OCI-LY1 (cell line): ENCODE results near the gene PRKCA.

ENCODE experiments used
- H2AFZ ChIP-seq: fragments of 200-600 bp; sonication (generic), shearing (Covaris generic); 2 replicates; pipeline ENCODE4 v1.6.0; 2014; ENCODE audit warnings: antibody characterized with exemption, mild to moderate bottlenecking, low read length
- H3F3A ChIP-seq: fragments of 200-600 bp; sonication (generic), shearing (Covaris generic); 2 replicates; pipeline ENCODE4 v1.6.0; 2014; ENCODE audit warnings: mild to moderate bottlenecking, antibody characterized with exemption, low read length, moderate library complexity; ENCODE audit not compliant: insufficient read depth
- H3K27ac ChIP-seq: fragments of 200-600 bp; sonication (generic); 2 replicates; pipeline ENCODE4 v1.5.1; 2014; ENCODE audit warnings: low read length, mixed run types, mild to moderate bottlenecking, low read depth; ENCODE audit not compliant: poor library complexity, severe bottlenecking
- H3K27me3 ChIP-seq: fragments of 200-600 bp; sonication (generic); 2 replicates; pipeline ENCODE4 v1.6.0; 2014; ENCODE audit warnings: antibody characterized with exemption, mild to moderate bottlenecking, low read length, moderate library complexity; ENCODE audit not compliant: insufficient read depth
- H3K36me3 ChIP-seq: fragments of 200-600 bp; sonication (generic); 2 replicates; pipeline ENCODE4 v1.6.1; 2014; ENCODE audit warnings: mild to moderate bottlenecking, antibody characterized with exemption, low read length, moderate library complexity, mixed read lengths; ENCODE audit not compliant: insufficient read depth
- H3K4me1 ChIP-seq: fragments of 200-600 bp; sonication (generic); 2 replicates; pipeline ENCODE4 v1.5.1; 2014; ENCODE audit warnings: mild to moderate bottlenecking, low read length, moderate library complexity; ENCODE audit not compliant: insufficient read depth, severe bottlenecking
- H3K4me2 ChIP-seq: fragments of 200-600 bp; sonication (generic), shearing (Covaris generic); 2 replicates; pipeline ENCODE4 v1.6.1; 2014; ENCODE audit warnings: low read length
- H3K4me3 ChIP-seq: fragments of 200-600 bp; sonication (generic); 2 replicates; pipeline ENCODE4 v1.5.1; 2014; ENCODE audit warnings: low read length, low read depth, mild to moderate bottlenecking, mixed read lengths; ENCODE audit not compliant: poor library complexity, severe bottlenecking
- H3K79me2 ChIP-seq: fragments of 200-600 bp; shearing (Covaris generic); 2 replicates; pipeline ENCODE4 v1.6.1; 2016; ENCODE audit warnings: mixed run types, low read length, mixed read lengths; ENCODE audit not compliant: insufficient read depth
- H3K9ac ChIP-seq: fragments of 200-600 bp; sonication (generic), shearing (Covaris generic); 2 replicates; pipeline ENCODE4 v1.6.1; 2014; ENCODE audit warnings: mild to moderate bottlenecking, low read length, mixed read lengths
- H3K9me2 ChIP-seq: fragments of 200-600 bp; sonication (generic), shearing (Covaris generic); 2 replicates; pipeline ENCODE4 v1.6.1; 2014; ENCODE audit warnings: low read depth, mild to moderate bottlenecking, low read length, mixed read lengths
- H3K9me3 ChIP-seq: fragments of 200-600 bp; shearing (Covaris generic); 2 replicates; pipeline ENCODE4 v1.6.1; 2014; ENCODE audit warnings: low read length, mixed read lengths
- H4K20me1 ChIP-seq: fragments of 200-600 bp; sonication (generic), shearing (Covaris generic); 2 replicates; pipeline ENCODE4 v1.6.0; 2016; ENCODE audit warnings: mild to moderate bottlenecking, low read length; ENCODE audit not compliant: insufficient read depth
- EZH2 ChIP-seq: fragments of 200-600 bp; sonication (generic), shearing (Covaris generic); IDR thresholded peaks from 2 replicates; pipeline ENCODE4 v1.8.0; 2017; ENCODE audit warnings: borderline replicate concordance, mixed run types, mild to moderate bottlenecking, antibody characterized with exemption, low read length, moderate library complexity, mixed read lengths
- TF ChIP-seq, protein P1 (sequence below): fragments of 200-600 bp; sonication (generic), shearing (Covaris generic); IDR thresholded peaks from 2 replicates; pipeline ENCODE4 v1.5.1; 2017; ENCODE audit warnings: mild to moderate bottlenecking, antibody characterized with exemption, low read length, moderate library complexity, mixed read lengths

Gene PRKCA

DNA sequence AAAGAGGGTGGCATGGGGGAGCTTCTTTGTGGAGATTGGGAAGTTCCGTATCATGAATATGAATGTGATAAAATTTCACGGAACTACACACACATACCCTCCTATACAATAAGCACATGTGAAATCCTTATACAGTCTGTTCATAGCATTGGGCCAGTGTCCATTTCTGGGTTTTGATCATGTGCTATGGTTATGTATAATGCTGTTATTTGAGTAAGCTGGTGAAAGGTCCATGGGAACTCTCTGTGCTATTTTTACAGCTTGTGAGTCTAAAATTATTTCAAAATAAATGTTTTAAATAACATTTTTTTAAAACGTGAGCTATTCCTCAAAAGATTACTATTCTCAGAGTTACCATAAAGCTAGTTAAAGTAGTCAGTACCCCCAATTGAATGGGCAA, 327.3 kb downstream of the PRKCA start:
- no peak overlapping the region for H3K9ac ChIP-seq

DNA sequence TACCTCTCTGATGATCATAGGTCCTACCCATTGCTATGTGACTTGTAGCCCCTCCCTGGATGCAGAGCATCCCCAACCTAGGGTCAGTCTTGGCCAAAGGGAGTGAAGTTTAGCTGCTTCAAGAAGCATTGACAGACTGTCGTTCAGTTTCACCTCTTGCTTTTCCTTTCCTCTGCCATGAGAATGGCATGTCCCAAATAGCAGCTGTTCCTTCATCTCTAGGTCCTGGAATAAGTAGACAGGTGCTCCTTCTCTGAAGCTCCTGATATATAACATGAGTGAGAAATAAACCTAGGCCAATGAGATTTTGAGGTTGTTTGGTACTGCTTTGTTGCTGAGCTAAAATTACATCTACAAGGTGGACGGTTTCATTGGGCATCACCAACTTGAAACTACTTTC, 328.0 kb downstream of the PRKCA start:
- H3K27ac ChIP-seq: no peak overlapping the region
- H3K27me3 ChIP-seq: no peaks in the 10 kb centered on the region
- TF ChIP-seq, protein P1, sequence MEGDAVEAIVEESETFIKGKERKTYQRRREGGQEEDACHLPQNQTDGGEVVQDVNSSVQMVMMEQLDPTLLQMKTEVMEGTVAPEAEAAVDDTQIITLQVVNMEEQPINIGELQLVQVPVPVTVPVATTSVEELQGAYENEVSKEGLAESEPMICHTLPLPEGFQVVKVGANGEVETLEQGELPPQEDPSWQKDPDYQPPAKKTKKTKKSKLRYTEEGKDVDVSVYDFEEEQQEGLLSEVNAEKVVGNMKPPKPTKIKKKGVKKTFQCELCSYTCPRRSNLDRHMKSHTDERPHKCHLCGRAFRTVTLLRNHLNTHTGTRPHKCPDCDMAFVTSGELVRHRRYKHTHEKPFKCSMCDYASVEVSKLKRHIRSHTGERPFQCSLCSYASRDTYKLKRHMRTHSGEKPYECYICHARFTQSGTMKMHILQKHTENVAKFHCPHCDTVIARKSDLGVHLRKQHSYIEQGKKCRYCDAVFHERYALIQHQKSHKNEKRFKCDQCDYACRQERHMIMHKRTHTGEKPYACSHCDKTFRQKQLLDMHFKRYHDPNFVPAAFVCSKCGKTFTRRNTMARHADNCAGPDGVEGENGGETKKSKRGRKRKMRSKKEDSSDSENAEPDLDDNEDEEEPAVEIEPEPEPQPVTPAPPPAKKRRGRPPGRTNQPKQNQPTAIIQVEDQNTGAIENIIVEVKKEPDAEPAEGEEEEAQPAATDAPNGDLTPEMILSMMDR: no peak
- no peak for TF ChIP-seq EZH2
- no peak overlapping the region for H3K4me2 ChIP-seq
- H3K9me2 ChIP-seq: no peaks in the 10 kb centered on the region
- H4K20me1 ChIP-seq: no peaks in the 10 kb centered on the region
- H3K9me3 ChIP-seq: no peaks in the 10 kb centered on the region
- no peaks in the 10 kb centered on the region for H3F3A ChIP-seq
- no peaks in the 10 kb centered on the region; the same call in 1 of the 2 replicates for H3K36me3 ChIP-seq
- no peak overlapping the region for H3K9ac ChIP-seq
- H3K4me1 ChIP-seq: peaks cover 14% of the 10 kb centered on the region
- no peaks in the 10 kb centered on the region for H3K79me2 ChIP-seq
- no peak overlapping the region for H2AFZ ChIP-seq
- H3K4me3 ChIP-seq: no peak overlapping the region

More for the DNA sequence above, 327.3 kb downstream of the PRKCA start:
- H3K9me3 ChIP-seq: no peaks in the 10 kb centered on the region
- no peaks in the 10 kb centered on the region for H3K79me2 ChIP-seq
- H3K27ac ChIP-seq: no peak overlapping the region
- H3K9me2 ChIP-seq: no peaks in the 10 kb centered on the region
- H3K4me1 ChIP-seq: peaks cover 14% of the 10 kb centered on the region
- H3K4me2 ChIP-seq: no peak overlapping the region
- H2AFZ ChIP-seq: no peak overlapping the region
- no peaks in the 10 kb centered on the region for H3K27me3 ChIP-seq
- H3K4me3 ChIP-seq: no peak overlapping the region
- no peaks in the 10 kb centered on the region; the same call in 1 of the 2 replicates for H3K36me3 ChIP-seq
- no peaks in the 10 kb centered on the region for H4K20me1 ChIP-seq
- no peaks in the 10 kb centered on the region for H3F3A ChIP-seq
- TF ChIP-seq, protein P1: no peak
- TF ChIP-seq EZH2: no peak

DNA sequence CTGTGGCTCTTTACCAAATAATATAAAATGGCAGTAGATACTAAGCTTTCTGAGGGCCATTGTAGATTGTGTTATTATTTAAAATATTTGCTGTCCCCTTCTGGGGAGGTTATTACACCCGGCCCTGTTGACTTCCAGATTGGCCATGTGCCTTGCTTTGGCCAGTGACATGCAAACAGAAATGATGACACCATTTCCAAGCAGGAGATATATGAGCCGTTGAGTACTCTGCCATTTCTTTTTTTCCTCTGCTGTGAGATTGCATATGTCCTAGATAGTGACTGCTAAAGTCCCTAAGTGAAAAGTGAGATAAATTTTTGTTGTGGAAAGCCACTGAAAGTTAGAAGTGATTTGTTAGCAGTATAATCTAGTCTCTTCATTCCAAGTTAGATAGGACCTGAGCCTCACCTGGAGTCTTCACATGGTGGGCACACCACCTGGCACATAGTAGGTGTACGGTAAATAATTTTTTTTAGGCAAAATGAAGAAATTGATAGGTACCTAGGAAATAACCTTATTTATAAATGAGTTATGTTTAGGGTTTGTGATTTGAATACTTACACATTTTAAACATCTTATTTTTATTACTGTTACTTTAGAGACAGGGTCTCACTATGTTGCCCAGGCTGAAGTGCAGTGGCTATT, 328.5 kb downstream of the PRKCA start:
- TF ChIP-seq, protein P1: no peak
- no peak for TF ChIP-seq EZH2
- Histone ChIP-seq H3K4me1 (peaks cover 14% of the 10 kb centered on the region), H3K27ac (no peak overlapping the region)

More for the DNA sequence above, 328.5 kb downstream of the PRKCA start:
- Histone ChIP-seq H3F3A (no peaks in the 10 kb centered on the region), H3K36me3 (no peaks in the 10 kb centered on the region; the same call in 1 of the 2 replicates), H3K4me3 (no peak overlapping the region), H3K9me3 (no peaks in the 10 kb centered on the region), H3K27me3 (no peaks in the 10 kb centered on the region), H4K20me1 (no peaks in the 10 kb centered on the region), H3K79me2 (no peaks in the 10 kb centered on the region), H2AFZ (no peak overlapping the region), H3K9ac (no peak overlapping the region), H3K4me2 (no peak overlapping the region), H3K9me2 (no peaks in the 10 kb centered on the region)
